ENCODE results near the gene EXOC6.

EXOC6 gene

GRCh38 chr10:92832998-92833650 lies 15.2 kb upstream of the EXOC6 start:
- no peak for DNase-seq

GRCh38 chr10:92834331-92834730 lies 14.0 kb upstream of the EXOC6 start:
- DNase-seq, result peak; percentile 7

- DNase-seq, result peak; percentile 24
Measured at GRCh38 chr10:92834986-92835385, 13.3 kb upstream of the EXOC6 start.

- no peak for DNase-seq
Measured at GRCh38 chr10:92837456-92837855, 10.9 kb upstream of the EXOC6 start.

DNA sequence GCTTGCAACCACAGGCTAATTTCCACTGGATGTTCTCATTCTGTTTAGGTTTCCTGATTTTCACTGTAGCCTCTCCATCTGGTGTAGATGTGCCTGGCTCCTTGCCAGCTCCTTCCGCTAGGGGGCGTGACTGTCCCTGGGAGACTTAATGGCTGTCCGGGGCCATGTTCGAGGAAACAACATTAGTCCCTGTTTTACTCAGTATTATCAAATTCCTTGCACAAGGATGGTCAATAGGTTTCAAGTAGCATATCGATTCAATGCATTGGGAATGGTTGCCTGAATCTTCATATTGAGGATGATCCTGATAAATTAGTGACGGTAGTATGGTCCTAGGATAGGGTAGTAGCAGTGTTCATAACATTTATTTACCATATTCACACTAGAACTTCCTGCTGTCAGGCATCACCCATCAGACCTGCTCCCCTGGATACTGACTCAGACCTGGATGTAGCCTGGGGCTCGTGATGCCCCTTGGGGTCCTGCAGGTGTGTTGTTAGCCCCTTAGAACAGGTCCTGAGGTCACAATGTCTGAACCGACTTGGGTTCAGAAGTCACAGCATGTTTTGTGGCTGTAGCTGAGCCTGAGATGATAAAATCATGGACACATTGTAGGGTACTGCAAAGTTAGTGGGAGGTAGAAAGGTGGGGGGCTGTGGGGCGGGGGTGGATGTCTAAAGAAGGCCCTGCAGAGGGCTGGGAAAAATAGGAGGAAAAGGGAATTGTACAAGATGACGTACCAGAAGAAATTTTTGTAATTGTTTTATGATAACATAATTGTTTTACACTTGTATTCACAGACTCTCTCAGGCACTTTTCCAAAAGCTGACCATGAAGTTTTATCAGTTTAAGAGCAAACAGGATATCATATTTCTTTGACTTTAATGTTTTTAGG lies 8.9 kb upstream of the EXOC6 start:
- peak; percentile 32 for DNase-seq

- DNase-seq, result no peak
Measured at GRCh38 chr10:92844746-92845145, 3.6 kb upstream of the EXOC6 start.

DNA sequence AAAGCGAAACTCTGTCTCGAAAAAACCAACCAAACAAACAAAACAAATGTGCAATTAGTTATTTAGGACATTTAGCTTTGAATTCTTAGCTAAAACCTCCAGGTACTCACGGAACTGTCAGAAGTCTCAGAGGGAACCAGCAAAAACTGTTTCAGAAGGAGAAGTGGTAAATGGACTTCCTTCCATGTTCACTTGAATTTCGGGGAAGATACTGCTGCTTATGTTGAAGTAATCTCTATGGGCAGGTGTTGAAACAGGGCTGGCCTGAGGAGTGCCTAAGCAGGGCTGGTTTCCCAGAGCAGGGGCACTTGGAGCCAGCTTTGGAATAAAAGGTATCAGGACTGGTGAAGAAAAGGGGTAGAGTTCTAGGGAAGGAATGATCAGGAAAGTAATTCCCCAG lies 2.4 kb upstream of the EXOC6 start:
- no peak for DNase-seq

GRCh38 chr10:92846344-92846743 lies 2.0 kb upstream of the EXOC6 start:
- no peak for DNase-seq

DNA sequence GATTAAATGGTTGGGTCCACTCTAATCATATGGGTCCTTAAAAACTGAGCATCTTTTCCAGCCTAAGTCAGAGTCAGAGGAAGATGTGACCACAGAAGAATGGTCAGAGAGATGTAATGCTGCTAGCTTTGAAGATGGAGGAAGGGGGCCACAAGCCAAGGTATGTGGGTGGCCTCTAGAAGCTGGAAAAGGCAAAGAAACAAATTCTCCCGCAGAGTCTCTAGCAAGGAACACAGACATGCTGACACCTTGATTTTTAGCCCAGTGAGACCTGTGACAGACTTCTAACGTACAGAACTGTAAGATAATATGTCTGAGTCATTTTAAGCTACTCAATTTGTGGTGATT lies 1.5 kb upstream of the EXOC6 start:
- no peak for DNase-seq

DNA sequence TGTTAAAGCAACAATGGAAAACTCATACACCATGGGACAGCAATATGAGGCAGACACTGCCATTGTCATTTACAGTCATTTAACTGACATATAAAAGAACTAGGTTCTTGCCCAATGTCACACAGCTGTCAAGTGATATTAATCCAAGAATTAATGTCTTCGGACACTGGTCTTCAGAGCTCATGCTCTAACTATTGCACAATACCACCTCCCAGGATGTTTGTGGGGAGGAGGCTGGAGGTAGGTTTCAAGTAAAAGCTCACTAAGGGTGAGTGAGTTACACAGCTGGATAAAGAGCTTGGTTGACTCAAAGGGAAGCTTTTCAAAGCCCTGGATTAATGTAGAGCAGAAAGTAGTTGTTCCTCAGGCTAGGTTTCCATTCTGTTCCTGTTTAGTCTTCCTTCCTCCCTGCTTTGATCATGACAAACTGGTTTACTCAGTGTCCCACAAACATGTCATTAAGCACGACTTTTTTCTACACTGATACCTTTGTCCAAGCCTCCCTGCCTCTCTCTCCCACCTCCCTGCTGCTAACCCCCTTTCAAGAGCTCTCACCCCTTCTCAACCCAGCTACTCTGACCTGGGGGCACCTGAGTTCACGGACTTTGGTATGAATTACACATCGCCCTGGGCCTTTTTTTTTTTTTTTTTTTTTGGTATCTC lies 987 bp upstream of the EXOC6 start:
- DNase-seq, result no peak

DNA sequence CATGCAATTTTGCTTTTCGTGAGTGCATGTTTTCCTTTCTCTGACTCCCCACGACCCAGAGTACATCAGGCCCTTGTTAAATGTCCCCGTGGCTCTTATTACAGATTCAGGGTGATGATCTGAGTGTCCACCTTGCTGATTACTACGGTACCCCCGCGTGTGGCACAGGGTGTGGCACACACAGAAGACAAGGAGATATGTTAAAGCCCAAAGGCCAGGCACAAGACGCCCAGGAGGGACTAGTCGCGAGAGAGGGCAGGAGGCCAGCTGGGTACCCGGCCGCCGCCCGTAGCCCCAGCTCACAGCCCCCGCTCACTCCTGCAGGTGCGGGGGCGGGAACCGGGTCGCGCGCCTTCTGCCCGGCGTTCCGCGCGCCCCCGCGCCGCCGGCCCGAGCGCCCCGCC lies 281 bp upstream of the EXOC6 start:
- DNase-seq, result no peak

DNA sequence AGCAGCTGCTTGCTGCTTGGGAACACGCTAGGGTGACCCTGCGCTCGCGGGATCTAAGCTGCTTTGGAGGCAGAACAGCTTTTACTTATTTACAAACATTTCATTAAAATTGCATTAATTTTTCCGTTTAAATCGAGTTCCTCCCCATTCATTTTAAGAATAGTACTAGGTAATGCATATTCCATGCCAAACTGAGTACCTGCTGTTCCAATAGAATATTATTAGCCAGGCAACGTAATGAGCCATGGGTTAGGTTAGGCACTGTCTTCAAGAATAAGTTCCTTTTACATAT lies 860 bp downstream of the EXOC6 start:
- no peak for DNase-seq

DNA sequence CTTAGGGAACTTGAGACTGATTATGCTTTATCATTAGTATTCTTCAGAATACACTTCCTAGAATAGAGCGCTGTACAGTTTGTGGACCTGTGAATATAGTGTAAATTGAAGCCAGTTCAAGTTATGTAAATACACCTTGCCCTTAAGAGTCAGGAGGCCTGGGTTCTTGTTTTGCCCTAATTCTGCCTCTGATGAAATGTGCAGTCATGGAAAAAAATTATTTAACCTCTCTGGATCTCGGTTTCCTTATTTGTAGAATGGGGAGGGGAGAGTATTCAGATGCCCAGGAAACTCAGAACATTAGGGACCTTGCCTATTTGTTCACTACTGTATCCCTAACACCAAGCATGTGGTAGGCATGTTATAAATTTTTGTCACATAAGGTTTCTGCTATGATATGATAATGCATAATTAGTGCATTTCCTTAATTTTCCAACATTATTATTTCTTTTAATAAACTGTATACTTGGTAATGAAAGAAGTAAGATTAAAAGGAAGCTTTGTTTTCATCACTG lies 1.3 kb downstream of the EXOC6 start:
- no peak for DNase-seq

DNA sequence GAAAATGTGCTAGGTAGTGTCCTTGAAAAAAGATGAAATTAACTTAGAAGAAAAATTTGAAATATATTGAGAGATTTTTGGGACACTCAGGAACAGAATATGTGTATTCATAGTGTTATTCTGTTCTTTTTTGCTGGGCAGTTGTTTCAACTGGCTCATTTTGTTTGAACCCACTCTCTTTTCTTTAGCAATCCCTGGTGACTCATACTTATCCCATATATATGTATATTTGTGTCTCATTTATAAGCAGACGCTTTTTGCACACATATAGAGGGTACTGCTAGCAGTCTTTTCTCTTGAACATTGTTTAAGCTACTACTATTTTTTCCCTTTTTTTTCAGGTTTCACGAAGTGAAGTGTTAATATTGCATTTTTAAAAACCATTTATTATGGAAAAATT lies 1.9 kb downstream of the EXOC6 start:
- no peak for DNase-seq

- DNase-seq, result no peak
Measured at GRCh38 chr10:92851003-92851402, 2.7 kb downstream of the EXOC6 start.

DNA sequence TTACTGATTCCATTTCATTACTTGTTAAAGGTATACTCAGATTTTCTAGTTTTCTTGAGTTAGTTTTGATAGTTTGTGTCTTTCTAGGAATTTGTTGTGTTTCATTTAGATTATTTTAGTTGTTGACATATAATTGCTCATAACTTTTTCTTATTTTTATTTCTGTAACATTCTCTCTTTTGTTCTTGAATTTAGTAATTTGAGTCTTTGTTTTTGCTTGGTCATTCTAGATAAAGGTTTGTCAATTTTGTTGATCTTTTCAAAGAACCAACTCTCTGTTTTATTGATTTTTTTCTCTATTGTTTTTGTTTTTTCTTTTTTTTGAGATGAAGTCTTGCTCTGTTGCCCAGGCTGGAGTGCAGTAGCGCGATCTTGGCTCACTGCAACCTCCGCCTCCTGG lies 7.2 kb downstream of the EXOC6 start:
- no peak for DNase-seq

GRCh38 chr10:92857904-92858514 lies 9.7 kb downstream of the EXOC6 start:
- DNase-seq, result no peak

- DNase-seq, result no peak
Measured at GRCh38 chr10:92867235-92867634, 18.9 kb downstream of the EXOC6 start.

DNA sequence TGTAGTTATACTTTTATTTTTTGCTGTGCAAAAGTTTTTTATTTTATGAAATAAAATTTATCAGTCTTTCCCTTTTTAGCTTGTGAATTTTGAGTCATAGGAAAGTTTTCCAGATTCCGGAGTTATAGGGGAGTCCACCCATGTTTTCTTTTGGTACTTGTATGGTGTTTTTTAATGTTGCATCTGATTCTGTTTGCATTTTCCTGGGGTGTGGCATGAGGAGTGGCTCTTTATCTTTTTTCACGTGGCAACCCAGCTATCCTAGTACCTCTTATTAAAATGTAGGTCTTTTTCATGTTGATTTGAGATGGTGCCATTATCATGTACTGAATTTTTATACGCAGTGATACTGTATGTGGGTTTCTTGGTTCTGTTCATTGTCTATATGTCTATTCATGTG lies 19.7 kb downstream of the EXOC6 start:
- no peak for DNase-seq

GRCh38 chr10:92868557-92868956 lies 20.2 kb downstream of the EXOC6 start:
- no peak for DNase-seq

DNA sequence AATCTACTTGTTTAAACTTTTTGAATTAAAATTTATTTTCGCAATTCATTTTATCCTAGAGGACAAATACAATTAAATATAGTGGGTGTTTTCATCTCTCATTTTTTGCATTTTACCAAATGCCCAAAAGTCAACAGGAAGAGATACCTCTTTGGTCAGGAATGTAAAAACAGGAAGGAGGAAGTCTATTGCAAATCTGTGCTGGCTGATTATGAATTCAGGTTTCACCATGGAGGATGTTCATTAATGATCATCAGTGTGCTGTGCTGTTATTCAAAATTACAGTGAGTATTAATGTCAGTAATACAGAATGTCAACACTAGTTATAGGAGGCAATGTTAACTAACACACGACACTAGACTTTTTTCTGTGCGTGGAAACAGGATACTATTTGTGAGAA lies 24.7 kb downstream of the EXOC6 start:
- no peak for DNase-seq

GRCh38 chr10:92876509-92877036 lies 28.3 kb downstream of the EXOC6 start:
- no peak for DNase-seq

GRCh38 chr10:92880233-92880861 lies 32.0 kb downstream of the EXOC6 start:
- DNase-seq, result peak; percentile 42

All from fibroblast of upper back skin (primary cell).